Measurements from ENCODE around the gene MLST8. TPM values are rescaled to one million over a fixed set of nuclear protein-coding genes. Genes with fewer than 3 reads are reported as not detected.

The MLST8 gene
- total RNA-seq, 2 donors from 2014 or later: 35.6 to 45.0 TPM

DNA sequence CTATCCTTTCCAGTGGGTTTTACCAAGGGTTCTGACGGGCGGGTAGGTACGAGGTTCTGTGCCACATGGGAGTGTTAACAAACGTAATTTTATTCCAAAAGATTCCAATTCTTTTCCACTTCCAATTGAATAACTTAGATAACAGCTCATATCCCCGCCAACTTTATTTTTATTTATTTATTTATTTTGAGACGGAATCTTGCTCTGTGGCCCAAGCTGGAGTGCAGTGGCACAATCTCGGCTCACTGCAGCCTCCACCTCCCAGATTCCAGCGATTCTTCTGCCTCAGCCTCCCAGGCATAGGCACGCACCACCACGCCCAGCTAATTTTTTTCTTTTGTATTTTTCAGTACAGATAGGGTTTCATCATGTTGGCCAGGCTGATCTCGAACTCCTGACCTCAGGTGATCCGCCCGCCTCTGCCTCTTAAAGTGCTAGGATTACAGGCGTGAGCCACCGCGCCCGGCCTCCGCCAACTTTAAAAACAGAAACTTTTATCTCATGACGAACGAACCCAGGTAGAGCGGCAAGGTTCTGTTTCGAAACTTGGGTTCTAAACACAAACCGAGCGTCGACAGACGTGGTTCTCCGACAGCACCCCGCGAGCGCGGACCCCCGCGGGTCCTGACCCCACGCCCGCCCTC is 45.5 kb downstream of the MLST8 start:
- TF ChIP-seq, protein P1, sequence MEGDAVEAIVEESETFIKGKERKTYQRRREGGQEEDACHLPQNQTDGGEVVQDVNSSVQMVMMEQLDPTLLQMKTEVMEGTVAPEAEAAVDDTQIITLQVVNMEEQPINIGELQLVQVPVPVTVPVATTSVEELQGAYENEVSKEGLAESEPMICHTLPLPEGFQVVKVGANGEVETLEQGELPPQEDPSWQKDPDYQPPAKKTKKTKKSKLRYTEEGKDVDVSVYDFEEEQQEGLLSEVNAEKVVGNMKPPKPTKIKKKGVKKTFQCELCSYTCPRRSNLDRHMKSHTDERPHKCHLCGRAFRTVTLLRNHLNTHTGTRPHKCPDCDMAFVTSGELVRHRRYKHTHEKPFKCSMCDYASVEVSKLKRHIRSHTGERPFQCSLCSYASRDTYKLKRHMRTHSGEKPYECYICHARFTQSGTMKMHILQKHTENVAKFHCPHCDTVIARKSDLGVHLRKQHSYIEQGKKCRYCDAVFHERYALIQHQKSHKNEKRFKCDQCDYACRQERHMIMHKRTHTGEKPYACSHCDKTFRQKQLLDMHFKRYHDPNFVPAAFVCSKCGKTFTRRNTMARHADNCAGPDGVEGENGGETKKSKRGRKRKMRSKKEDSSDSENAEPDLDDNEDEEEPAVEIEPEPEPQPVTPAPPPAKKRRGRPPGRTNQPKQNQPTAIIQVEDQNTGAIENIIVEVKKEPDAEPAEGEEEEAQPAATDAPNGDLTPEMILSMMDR (IDR thresholded peaks at IDR 0.05): no peak
- no peaks in the 10 kb centered on the region for H3K27me3 ChIP-seq

DNA sequence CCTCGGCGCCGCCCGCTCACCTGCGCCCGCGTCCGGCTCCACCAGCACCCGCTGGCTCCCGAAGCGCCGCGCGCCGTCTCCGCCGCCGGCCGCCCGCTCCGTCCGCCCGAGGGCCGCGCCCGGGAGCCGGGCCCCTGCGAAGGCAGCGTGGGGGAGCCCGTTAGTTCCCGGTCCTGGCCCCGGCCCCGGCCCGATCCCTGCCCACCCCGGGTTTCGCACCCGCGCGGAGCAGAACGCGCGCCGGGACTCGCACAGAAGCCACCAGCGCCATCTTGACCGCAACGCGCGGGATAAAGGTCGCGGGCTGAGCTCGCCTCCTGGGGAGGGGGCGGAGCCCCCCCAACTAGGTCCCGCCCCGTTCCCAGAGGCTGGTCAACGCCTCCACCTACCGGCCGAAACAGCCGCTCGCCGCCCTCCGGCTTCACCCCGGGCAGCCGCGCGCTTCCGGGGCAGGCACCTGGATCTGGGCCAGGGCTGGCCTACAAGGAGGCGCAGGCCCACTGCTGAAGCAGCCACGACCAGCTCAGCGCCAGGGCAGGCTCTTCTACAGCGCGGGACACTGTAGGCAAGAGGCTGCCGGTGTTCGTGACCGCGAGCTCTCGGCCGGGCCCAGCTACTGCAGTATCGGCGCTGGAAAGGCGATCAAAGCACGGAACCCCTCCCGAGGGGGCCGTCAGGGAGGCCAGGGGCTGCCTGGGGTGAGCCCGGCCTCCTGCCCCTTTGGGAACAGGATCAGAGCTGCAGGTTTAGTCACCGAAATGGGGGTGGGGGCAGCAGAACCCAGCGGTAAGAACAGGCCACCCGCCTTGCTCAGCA is 46.2 kb downstream of the MLST8 start, which contains the start of gene ECI1:
Gene ECI1, minus strand, starts transcription at position 292 of the 816 bp plus-strand sequence. Its CDS starts 21 bp downstream, at position 271.
- Histone ChIP-seq H3K4me3 (peak within 1 kb of the TSS; percentile 74 to 76), H3K27ac (peak within 1 kb of the TSS; percentile 86 to 91), H3K36me3 (peaks cover 40% of the 10 kb centered on the region), H3K9me3 (no peaks in the 10 kb centered on the region), H3K4me1 (peaks cover 0 to 18% of the 10 kb centered on the region in 2 donors), H3K27me3 (no peaks in the 10 kb centered on the region)
- TF ChIP-seq, protein P1 (IDR thresholded peaks at IDR 0.05): peak; percentile 66 to 87
- DNase-seq (ENCODE audit: low spot score): peak; percentile 94

More for the DNA sequence above, 45.5 kb downstream of the MLST8 start:
- Histone ChIP-seq H3K27ac (peak overlapping the region; percentile 86 to 91), H3K9me3 (no peaks in the 10 kb centered on the region), H3K4me3 (peak overlapping the region; percentile 74 to 76), H3K36me3 (peaks cover 40% of the 10 kb centered on the region), H3K4me1 (peaks cover 0 to 18% of the 10 kb centered on the region in 2 donors)
- no peak for DNase-seq (ENCODE audit: low spot score)

DNA sequence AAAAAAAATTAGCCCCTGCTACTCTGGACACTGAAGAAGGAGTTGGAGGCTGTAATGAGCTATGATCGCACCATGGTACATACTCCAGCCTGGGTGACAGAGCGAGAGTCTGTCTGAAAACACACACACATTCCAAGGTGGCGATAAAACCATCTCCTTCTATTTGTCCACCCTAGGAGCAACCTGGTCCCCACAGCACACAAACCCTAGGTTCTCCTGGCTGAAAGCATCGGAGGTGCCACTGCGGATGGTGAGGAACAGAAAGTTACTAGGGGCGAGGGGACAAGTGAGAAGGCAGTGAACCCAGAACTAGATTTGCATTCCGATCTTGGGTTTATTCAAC is 47.5 kb downstream of the MLST8 start:
- H3K27me3 ChIP-seq: no peaks in the 10 kb centered on the region
- peaks cover 50% of the 10 kb centered on the region for H3K36me3 ChIP-seq
- TF ChIP-seq, protein P1 (IDR thresholded peaks at IDR 0.05): no peak
- no peak for DNase-seq (ENCODE audit: low spot score)
- H3K9me3 ChIP-seq: no peaks in the 10 kb centered on the region
- peaks cover 0 to 18% of the 10 kb centered on the region in 2 donors for H3K4me1 ChIP-seq
- no peak overlapping the region for H3K27ac ChIP-seq
- H3K4me3 ChIP-seq: no peak overlapping the region

DNA sequence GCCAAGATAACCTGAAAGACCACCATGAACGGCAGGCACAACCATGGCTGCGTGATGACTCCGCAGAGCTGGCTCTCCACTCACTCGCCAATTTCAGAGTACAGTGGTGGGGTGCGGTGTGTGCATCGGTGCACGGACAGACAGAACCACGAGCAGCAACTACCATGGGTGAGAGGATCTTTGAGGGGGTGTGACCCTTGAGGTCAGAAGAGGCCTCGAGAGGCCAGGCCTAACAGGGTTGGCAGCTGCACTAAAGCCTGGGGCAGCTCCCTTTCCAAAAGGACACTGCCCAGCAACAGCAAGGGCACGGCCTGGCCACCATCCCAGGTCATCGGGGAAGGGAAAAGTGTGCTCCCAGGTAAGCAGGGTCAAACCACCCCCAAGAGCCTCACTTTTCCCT is 48.0 kb downstream of the MLST8 start:
- Histone ChIP-seq H3K36me3 (peaks cover 55% of the 10 kb centered on the region), H3K27ac (no peak overlapping the region), H3K27me3 (no peaks in the 10 kb centered on the region), H3K4me1 (peaks cover 0 to 18% of the 10 kb centered on the region in 2 donors), H3K4me3 (no peak overlapping the region), H3K9me3 (no peaks in the 10 kb centered on the region)
- TF ChIP-seq, protein P1 (IDR thresholded peaks at IDR 0.05): no peak
- DNase-seq (ENCODE audit: low spot score): no peak

DNA sequence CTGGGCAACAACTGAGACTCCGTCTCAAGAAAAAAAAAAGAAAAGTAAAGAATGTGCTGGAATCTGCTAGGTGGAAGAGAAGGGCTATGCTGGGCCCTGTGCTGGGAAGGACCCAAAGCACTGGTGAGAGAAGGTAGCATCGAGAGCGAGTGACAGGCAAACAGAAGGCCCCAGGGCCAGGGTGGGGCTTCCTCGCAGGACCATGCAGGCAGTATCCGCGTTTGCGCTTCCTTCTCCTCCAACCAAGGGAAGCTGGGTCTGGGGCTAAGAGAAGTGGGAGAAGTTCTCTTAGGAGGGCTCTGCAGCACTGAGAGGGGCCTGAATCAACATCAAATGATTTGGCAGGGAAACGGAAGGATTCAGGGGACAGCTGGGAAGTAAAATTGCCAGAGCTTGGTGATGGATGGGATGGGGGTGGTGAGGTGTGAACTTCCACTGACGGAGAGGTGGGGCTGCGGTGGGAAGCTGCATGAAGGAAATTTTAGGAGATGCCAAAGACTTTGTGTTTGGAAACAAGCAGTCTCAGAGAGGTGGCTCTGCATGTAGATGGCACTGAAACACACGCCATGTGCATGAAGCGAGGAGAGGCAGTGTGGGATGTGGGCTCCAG is 51.4 kb downstream of the MLST8 start:
- H3K4me1 ChIP-seq: peaks cover 0 to 7% of the 10 kb centered on the region in 2 donors
- DNase-seq (ENCODE audit: low spot score): no peak
- TF ChIP-seq, protein P1 (IDR thresholded peaks at IDR 0.05): no peak
- peaks cover 84% of the 10 kb centered on the region for H3K36me3 ChIP-seq
- no peaks in the 10 kb centered on the region for H3K9me3 ChIP-seq
- no peak overlapping the region for H3K4me3 ChIP-seq
- no peak overlapping the region for H3K27ac ChIP-seq
- no peaks in the 10 kb centered on the region for H3K27me3 ChIP-seq
